ENCODE data around the gene ESRRA. TPM values are rescaled to one million over a fixed set of nuclear protein-coding genes. Genes with fewer than 3 reads are reported as not detected.

Gene ESRRA
- total and polyA plus RNA-seq, 2 of the 8 experiments (the other 6 are each of a cell fraction or from before 2014, with no cell fraction given) = 18.2 to 37.0 TPM

DNA sequence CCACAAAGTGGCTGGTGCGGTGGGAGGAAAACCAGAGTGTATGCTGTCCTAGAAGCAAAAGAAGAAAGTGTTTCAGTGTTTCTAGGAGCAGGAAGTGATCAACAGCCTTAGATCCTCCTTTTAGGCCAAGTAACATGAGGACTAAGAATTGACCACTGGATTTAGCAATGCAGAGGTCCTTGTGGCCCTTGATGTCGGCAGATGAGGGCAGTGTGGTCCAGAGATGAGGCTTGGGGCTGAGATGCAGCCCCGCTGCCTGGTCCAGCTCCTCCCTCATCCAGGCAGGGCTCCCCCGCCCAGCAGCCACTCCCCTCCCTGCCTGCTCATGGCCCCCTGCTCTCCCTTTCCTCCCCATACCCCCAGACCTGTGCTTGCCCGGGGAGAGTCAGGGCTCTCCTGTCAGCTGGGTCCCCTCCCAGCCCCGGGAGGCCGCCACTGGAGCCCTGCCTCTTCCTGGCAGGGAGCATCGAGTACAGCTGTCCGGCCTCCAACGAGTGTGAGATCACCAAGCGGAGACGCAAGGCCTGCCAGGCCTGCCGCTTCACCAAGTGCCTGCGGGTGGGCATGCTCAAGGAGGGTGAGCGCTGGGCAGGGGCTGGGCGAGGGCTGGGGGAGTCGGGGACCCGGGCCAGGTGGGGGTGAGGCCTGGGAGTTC, 8.3 kb downstream of the ESRRA start:
- no peak for FAIRE-seq
- no peak overlapping the region for H3K23ac ChIP-seq (ENCODE audit: insufficient read length)
- TF ChIP-seq RFX5 (IDR thresholded peaks at IDR 0.05; ENCODE audit: borderline replicate concordance, low read depth, low read length) (no peak), SIRT6 (IDR thresholded peaks at IDR 0.05; ENCODE audit: low read length) (no peak), KDM5A (IDR thresholded peaks at IDR 0.05; ENCODE audit: low read length) (no peak), MAFK (IDR thresholded peaks at IDR 0.05; ENCODE audit: low read depth, low read length) (no peak)
- TF ChIP-seq, protein P1, sequence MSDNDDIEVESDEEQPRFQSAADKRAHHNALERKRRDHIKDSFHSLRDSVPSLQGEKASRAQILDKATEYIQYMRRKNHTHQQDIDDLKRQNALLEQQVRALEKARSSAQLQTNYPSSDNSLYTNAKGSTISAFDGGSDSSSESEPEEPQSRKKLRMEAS (IDR thresholded peaks at IDR 0.05) = no peak
- ChIA-PET POLR2A (ENCODE audit: partially characterized antibody) (interaction anchor here (0.5 to 6.6 kb wide), 9 partner anchors 9 to 66 kb away, joined by 3 to 61 read pairs (median 3); no protein-coding TSS in a partner anchor), CTCF (ENCODE audit: partially characterized antibody) (interaction anchor here (1.1 to 20.8 kb wide), 6 partner anchors 10 to 337 kb away, joined by 3 to 614 read pairs (median 6); partner anchors contain the start of gene CCDC88B)
- H2BK20ac ChIP-seq (ENCODE audit: low read length) = no peak overlapping the region
- H2BK5ac ChIP-seq (ENCODE audit: low read depth, low read length) = no peak overlapping the region
- peaks cover 2% of the 10 kb centered on the region; the same call in 1 of the 2 replicates for H3K23me2 ChIP-seq (ENCODE audit: low read depth, low read length)
- H3K4me2 ChIP-seq (ENCODE audit: insufficient read depth in 1 of 2, low read depth in 2 of 2, low read length in 2 of 2) = no peak overlapping the region
- no peak overlapping the region for H3K4ac ChIP-seq (replicated peaks; ENCODE audit: insufficient read length, low read depth, low read length)
- peaks cover 0 to 5% (median 2%) of the 10 kb centered on the region in 4 experiments; a peak in 4 of 7 replicates for H3K4me1 ChIP-seq (replicated peaks in 1 of 4; ENCODE audit: control insufficient read depth in 3 of 4, insufficient read depth in 4 of 4, low read length in 3 of 4)
- H3K9ac ChIP-seq (replicated peaks in 1 of 4; ENCODE audit: extremely low read depth in 1 of 4, low read depth in 3 of 4, low read length in 3 of 4) = no peak overlapping the region
- H3K14ac ChIP-seq (ENCODE audit: insufficient read length) = no peak overlapping the region
- H2BK12ac ChIP-seq (ENCODE audit: low read depth, low read length) = no peak overlapping the region
- peaks cover 0 to 16% (median 10%) of the 10 kb centered on the region in 4 experiments; a peak in 7 of 8 replicates for H3K36me3 ChIP-seq (ENCODE audit: control insufficient read depth in 2 of 4, insufficient read depth in 4 of 4, low read length in 3 of 4)
- no peak overlapping the region for H4K91ac ChIP-seq (replicated peaks; ENCODE audit: insufficient read length, low read length)
- no peak overlapping the region for H2BK120ac ChIP-seq (replicated peaks; ENCODE audit: low read depth, low read length)
- no peak overlapping the region for H3K4me3 ChIP-seq (ENCODE audit: extremely low read depth in 1 of 4, insufficient read depth in 2 of 4, low read depth in 3 of 4, low read length in 4 of 4)
- H2AFZ ChIP-seq (ENCODE audit: low read length) = no peak overlapping the region
- no peak overlapping the region for H3K18ac ChIP-seq (ENCODE audit: extremely low read depth, low read length)
- no peaks in the 10 kb centered on the region for H3K9me3 ChIP-seq (ENCODE audit: insufficient read depth in 2 of 2, low read depth in 1 of 2, low read length in 1 of 2)
- peaks cover 0 to 3% of the 10 kb centered on the region in 2 experiments for H4K20me1 ChIP-seq (replicated peaks in 1 of 2; ENCODE audit: control insufficient read depth in 1 of 2, insufficient read depth in 2 of 2, low read length in 2 of 2)
- H3K27me3 ChIP-seq (replicated peaks in 1 of 4; ENCODE audit: control insufficient read depth in 3 of 4, extremely low read depth in 1 of 4, insufficient read depth in 3 of 4, low read length in 3 of 4) = no peaks in the 10 kb centered on the region
- peaks cover 0 to 12% of the 10 kb centered on the region in 2 experiments; a peak in 2 of 4 replicates for H3K79me2 ChIP-seq (ENCODE audit: control insufficient read depth in 1 of 2, insufficient read depth in 2 of 2, low read length in 2 of 2)
- no peak overlapping the region for H4K5ac ChIP-seq (ENCODE audit: insufficient read length, low read depth, low read length)
- DNase-seq (ENCODE audit: low read depth in 1 of 2, low spot score in 2 of 2) = no peak
- no peak overlapping the region for H2BK15ac ChIP-seq (ENCODE audit: low read length)
- WGBS, 2 experiments (ENCODE audit: extremely low coverage in 1 of 2, insufficient coverage in 1 of 2, insufficient read length in 1 of 2, insufficient replicate concordance in 2 of 2, low coverage in 1 of 2, low lambda C conversion rate in 2 of 2, missing lambda C conversion rate in 1 of 2) = 98% methylated on average over 15 of the region's 18 CpGs; no CpG with 5 or more reads in 1 of the 2 experiments
- H3K56ac ChIP-seq (replicated peaks; ENCODE audit: insufficient read length, low read depth, low read length) = no peak overlapping the region
- peaks cover 5% of the 10 kb centered on the region; the same call in 1 of the 2 replicates for H3K79me1 ChIP-seq (ENCODE audit: low read depth, low read length)
- no peak overlapping the region for H2AK5ac ChIP-seq (ENCODE audit: low read depth, low read length)
- H3K27ac ChIP-seq (ENCODE audit: low read depth, low read length) = no peak overlapping the region
- H4K8ac ChIP-seq (ENCODE audit: extremely low read depth, insufficient read depth, low read length) = no peak overlapping the region
